ENCODE results near the gene GFRAL. TPM values are rescaled to one million over a fixed set of nuclear protein-coding genes. Genes with fewer than 3 reads are reported as not detected.

The GFRAL gene
- total and polyA plus RNA-seq, 9 donors, result 0.10 to 0.39 (median 0.16) TPM

- Histone ChIP-seq H3K27me3 (ENCODE audit: control insufficient read depth, insufficient read depth, low read length) (no peaks in the 10 kb centered on the region), H3K27ac (ENCODE audit: low read length) (no peak overlapping the region), H3K4me3 (ENCODE audit: low read length) (no peak overlapping the region), H3K4me1 (ENCODE audit: control insufficient read depth, insufficient read depth, low read length) (no peaks in the 10 kb centered on the region), H3K36me3 (ENCODE audit: control insufficient read depth, insufficient read depth, low read length) (no peaks in the 10 kb centered on the region), H3K9me3 (replicated peaks; ENCODE audit: control insufficient read depth, low read depth, low read length) (no peaks in the 10 kb centered on the region)
- no peak for DNase-seq
Observed at GRCh38 chr6:55410674-55411073, 83.4 kb downstream of the GFRAL start.

GRCh38 chr6:55423933-55424332, 96.7 kb downstream of the GFRAL start:
- Histone ChIP-seq H3K27me3 (ENCODE audit: control insufficient read depth, insufficient read depth, low read length) (no peaks in the 10 kb centered on the region), H3K9me3 (replicated peaks; ENCODE audit: control insufficient read depth, low read depth, low read length) (no peaks in the 10 kb centered on the region), H3K4me3 (ENCODE audit: low read length) (no peak overlapping the region), H3K4me1 (ENCODE audit: control insufficient read depth, insufficient read depth, low read length) (no peaks in the 10 kb centered on the region), H3K36me3 (ENCODE audit: control insufficient read depth, insufficient read depth, low read length) (no peaks in the 10 kb centered on the region), H3K27ac (ENCODE audit: low read length) (no peak overlapping the region)
- WGBS (ENCODE audit: insufficient coverage), result no CpG with 5 or more reads among the region's 2 CpGs
- DNase-seq, result no peak

- Histone ChIP-seq H3K27ac (ENCODE audit: low read length) (no peak overlapping the region), H3K9me3 (replicated peaks; ENCODE audit: control insufficient read depth, low read depth, low read length) (no peaks in the 10 kb centered on the region), H3K4me1 (ENCODE audit: control insufficient read depth, insufficient read depth, low read length) (no peaks in the 10 kb centered on the region), H3K27me3 (ENCODE audit: control insufficient read depth, insufficient read depth, low read length) (no peaks in the 10 kb centered on the region), H3K4me3 (ENCODE audit: low read length) (no peak overlapping the region), H3K36me3 (ENCODE audit: control insufficient read depth, insufficient read depth, low read length) (no peaks in the 10 kb centered on the region)
- 58% methylated on average over 2 of the region's 2 CpGs for WGBS (ENCODE audit: insufficient coverage)
- no peak for DNase-seq
Observed at GRCh38 chr6:55433446-55434130, 106.3 kb downstream of the GFRAL start.

- no peaks in the 10 kb centered on the region for H3K27me3 ChIP-seq (ENCODE audit: control insufficient read depth, insufficient read depth, low read length)
- DNase-seq, result no peak
- no peaks in the 10 kb centered on the region for H3K9me3 ChIP-seq (replicated peaks; ENCODE audit: control insufficient read depth, low read depth, low read length)
- H3K27ac ChIP-seq (ENCODE audit: low read length), result no peak overlapping the region
- no CpG with 5 or more reads among the region's 4 CpGs for WGBS (ENCODE audit: insufficient coverage)
- H3K4me3 ChIP-seq (ENCODE audit: low read length), result no peak overlapping the region
- H3K4me1 ChIP-seq (ENCODE audit: control insufficient read depth, insufficient read depth, low read length), result no peaks in the 10 kb centered on the region
- H3K36me3 ChIP-seq (ENCODE audit: control insufficient read depth, insufficient read depth, low read length), result no peaks in the 10 kb centered on the region
Observed at GRCh38 chr6:55437141-55437540, 109.9 kb downstream of the GFRAL start.

GRCh38 chr6:55438203-55438602, 110.9 kb downstream of the GFRAL start:
- Histone ChIP-seq H3K4me1 (ENCODE audit: control insufficient read depth, insufficient read depth, low read length) (no peaks in the 10 kb centered on the region), H3K4me3 (ENCODE audit: low read length) (no peak overlapping the region), H3K36me3 (ENCODE audit: control insufficient read depth, insufficient read depth, low read length) (no peaks in the 10 kb centered on the region), H3K27ac (ENCODE audit: low read length) (no peak overlapping the region), H3K27me3 (ENCODE audit: control insufficient read depth, insufficient read depth, low read length) (no peaks in the 10 kb centered on the region), H3K9me3 (replicated peaks; ENCODE audit: control insufficient read depth, low read depth, low read length) (no peaks in the 10 kb centered on the region)
- DNase-seq, result no peak
- 72% methylated on average over 2 of the region's 3 CpGs for WGBS (ENCODE audit: insufficient coverage)

GRCh38 chr6:55443238-55444134, 116.2 kb downstream of the GFRAL start:
- H3K36me3 ChIP-seq (ENCODE audit: control insufficient read depth, insufficient read depth, low read length), result no peaks in the 10 kb centered on the region
- no peak overlapping the region for H3K27ac ChIP-seq (ENCODE audit: low read length)
- H3K27me3 ChIP-seq (ENCODE audit: control insufficient read depth, insufficient read depth, low read length), result no peaks in the 10 kb centered on the region
- H3K4me3 ChIP-seq (ENCODE audit: low read length), result no peak overlapping the region
- no CpG with 5 or more reads among the region's 7 CpGs for WGBS (ENCODE audit: insufficient coverage)
- H3K9me3 ChIP-seq (replicated peaks; ENCODE audit: control insufficient read depth, low read depth, low read length), result no peaks in the 10 kb centered on the region
- no peaks in the 10 kb centered on the region for H3K4me1 ChIP-seq (ENCODE audit: control insufficient read depth, insufficient read depth, low read length)
- DNase-seq, result no peak

- peak; percentile 79 for DNase-seq
- no peaks in the 10 kb centered on the region for H3K9me3 ChIP-seq (replicated peaks; ENCODE audit: control insufficient read depth, low read depth, low read length)
- no peak overlapping the region for H3K4me3 ChIP-seq (ENCODE audit: low read length)
- H3K4me1 ChIP-seq (ENCODE audit: control insufficient read depth, insufficient read depth, low read length), result no peaks in the 10 kb centered on the region
- H3K36me3 ChIP-seq (ENCODE audit: control insufficient read depth, insufficient read depth, low read length), result no peaks in the 10 kb centered on the region
- H3K27me3 ChIP-seq (ENCODE audit: control insufficient read depth, insufficient read depth, low read length), result no peaks in the 10 kb centered on the region
- H3K27ac ChIP-seq (ENCODE audit: low read length), result no peak overlapping the region
- WGBS (ENCODE audit: insufficient coverage), result no CpG with 5 or more reads among the region's 1 CpG
Observed at GRCh38 chr6:55445648-55446204, 118.5 kb downstream of the GFRAL start.

- H3K4me3 ChIP-seq (ENCODE audit: low read length), result no peak overlapping the region
- no peaks in the 10 kb centered on the region for H3K9me3 ChIP-seq (replicated peaks; ENCODE audit: control insufficient read depth, low read depth, low read length)
- no peaks in the 10 kb centered on the region for H3K36me3 ChIP-seq (ENCODE audit: control insufficient read depth, insufficient read depth, low read length)
- H3K27ac ChIP-seq (ENCODE audit: low read length), result no peak overlapping the region
- no CpG with 5 or more reads among the region's 3 CpGs for WGBS (ENCODE audit: insufficient coverage)
- no peaks in the 10 kb centered on the region for H3K4me1 ChIP-seq (ENCODE audit: control insufficient read depth, insufficient read depth, low read length)
- peak; percentile 79 for DNase-seq
- no peaks in the 10 kb centered on the region for H3K27me3 ChIP-seq (ENCODE audit: control insufficient read depth, insufficient read depth, low read length)
Observed at GRCh38 chr6:55447891-55448290, 120.6 kb downstream of the GFRAL start.

- no peaks in the 10 kb centered on the region for H3K9me3 ChIP-seq (replicated peaks; ENCODE audit: control insufficient read depth, low read depth, low read length)
- no peak overlapping the region for H3K27ac ChIP-seq (ENCODE audit: low read length)
- H3K4me1 ChIP-seq (ENCODE audit: control insufficient read depth, insufficient read depth, low read length), result no peaks in the 10 kb centered on the region
Observed at GRCh38 chr6:55448451-55448850, 121.2 kb downstream of the GFRAL start.

GRCh38 chr6:55449225-55449624, 122.0 kb downstream of the GFRAL start:
- Histone ChIP-seq H3K9me3 (replicated peaks; ENCODE audit: control insufficient read depth, low read depth, low read length) (no peaks in the 10 kb centered on the region), H3K36me3 (ENCODE audit: control insufficient read depth, insufficient read depth, low read length) (no peaks in the 10 kb centered on the region), H3K4me1 (ENCODE audit: control insufficient read depth, insufficient read depth, low read length) (no peaks in the 10 kb centered on the region), H3K27ac (ENCODE audit: low read length) (no peak overlapping the region), H3K27me3 (ENCODE audit: control insufficient read depth, insufficient read depth, low read length) (no peaks in the 10 kb centered on the region), H3K4me3 (ENCODE audit: low read length) (no peak overlapping the region)
- peak; percentile 27 for DNase-seq
- no CpG with 5 or more reads among the region's 3 CpGs for WGBS (ENCODE audit: insufficient coverage)

More at GRCh38 chr6:55448451-55448850, 121.2 kb downstream of the GFRAL start:
- Histone ChIP-seq H3K4me3 (ENCODE audit: low read length) (no peak overlapping the region), H3K27me3 (ENCODE audit: control insufficient read depth, insufficient read depth, low read length) (no peaks in the 10 kb centered on the region), H3K36me3 (ENCODE audit: control insufficient read depth, insufficient read depth, low read length) (no peaks in the 10 kb centered on the region)
- no peak for DNase-seq

Measured in muscle of leg (tissue), 11 donors.